Endodermal cell (in vitro differentiated cells): Measurements from ENCODE around the gene NANOS1. TPM values are rescaled to one million over a fixed set of nuclear protein-coding genes. Genes with fewer than 3 reads are reported as not detected.

Experiments used
- DNase-seq: peaks from one replicate; pipeline ENCODE4 v3.0.0-alpha.2; 2017
- H3K27ac ChIP-seq: 2 replicates; pipeline ENCODE4 v1.5.1; 2013; ENCODE audit warnings: mild to moderate bottlenecking, low read depth, low read length, moderate library complexity
- H3K27me3 ChIP-seq: 2 replicates; pipeline ENCODE4 v1.6.1; 2013; ENCODE audit warnings: mild to moderate bottlenecking, low read length, moderate library complexity; ENCODE audit not compliant: insufficient read depth, control insufficient read depth, poor library complexity, severe bottlenecking
- H3K36me3 ChIP-seq: 2 replicates; pipeline ENCODE4 v1.7.0; 2013; ENCODE audit warnings: mild to moderate bottlenecking, low read length, moderate library complexity; ENCODE audit not compliant: control insufficient read depth, insufficient read depth
- H3K4me1 ChIP-seq: one replicate; pipeline ENCODE4 v1.7.0; 2013; ENCODE audit warnings: low read length; ENCODE audit not compliant: control insufficient read depth, insufficient read depth
- H3K4me3 ChIP-seq: 2 replicates; pipeline ENCODE4 v1.5.1; 2013; ENCODE audit warnings: mild to moderate bottlenecking, low read length, moderate library complexity
- H3K9ac ChIP-seq: 2 replicates; pipeline ENCODE4 v1.6.1; 2013; ENCODE audit warnings: mild to moderate bottlenecking, low read length, moderate library complexity; ENCODE audit not compliant: poor library complexity, severe bottlenecking; ENCODE audit errors: extremely low read depth
- H3K9me3 ChIP-seq: 2 replicates; pipeline ENCODE4 v1.6.1; 2013; ENCODE audit warnings: mild to moderate bottlenecking, low read length, moderate library complexity; ENCODE audit not compliant: control insufficient read depth
- H3K27ac Mint-ChIP-seq: 2 replicates; pipeline ENCODE4 v1.8.0; 2020; ENCODE audit warnings: mixed read lengths
- H3K27me3 Mint-ChIP-seq: 2 replicates; pipeline ENCODE4 v1.8.0; 2021; ENCODE audit warnings: mild to moderate bottlenecking, mixed read lengths; ENCODE audit not compliant: insufficient read depth
- H3K36me3 Mint-ChIP-seq: 2 replicates; pipeline ENCODE4 v1.8.0; 2020; ENCODE audit warnings: low read depth, mixed read lengths
- H3K4me1 Mint-ChIP-seq: 2 replicates; pipeline ENCODE4 v1.8.0; 2020; ENCODE audit warnings: mixed read lengths
- H3K4me3 Mint-ChIP-seq: 2 replicates; pipeline ENCODE4 v1.8.0; 2020; ENCODE audit warnings: mild to moderate bottlenecking, moderate library complexity, mixed read lengths
- H3K9me3 Mint-ChIP-seq: 2 replicates; pipeline ENCODE4 v1.8.0; 2020; ENCODE audit warnings: mild to moderate bottlenecking, mixed read lengths
- CTCF ChIP-seq: fragments of 200-600 bp; sonication (generic); conservative IDR thresholded peaks from 2 replicates; pipeline ENCODE4 v1.5.0; 2021; ENCODE audit warnings: antibody characterized with exemption, mild to moderate bottlenecking
- WGBS, 2 experiments: methylation state at CpG; one replicate each; pipeline versions ENCODE4 v1.1.5 to v1.1.7; 2013; ENCODE audit warnings: missing lambda C conversion rate in 2 of 2, mixed read lengths in 1 of 2; ENCODE audit not compliant: insufficient coverage in 1 of 2, insufficient read length in 1 of 2; 5-methylcytosine and 5-hydroxymethylcytosine counted together
- total RNA-seq, 2 donors: library from RNA; stranded (reverse); fragmentation: NEBNext Ultra II Directional in 1 of 2; extraction: Animal tissue kit (Norgen Biotek cat#: 25700) in 1 of 2; gene quantifications; 2 replicates in 1 of 2; 3 replicates in 1 of 2; pipeline ENCODE4 v1.2.1, GENCODE V29; 2021

The NANOS1 gene
- total RNA-seq, 2 donors from 2014 or later = 0.71 to 1.7 TPM

GRCh38 chr10:118995739-118996138 lies 33.8 kb upstream of the NANOS1 start:
- Mint-ChIP-seq H3K36me3 (no peaks in the 10 kb centered on the region), H3K4me3 (no peak overlapping the region), H3K4me1 (no peaks in the 10 kb centered on the region), H3K27me3 (no peaks in the 10 kb centered on the region), H3K9me3 (no peaks in the 10 kb centered on the region), H3K27ac (no peak overlapping the region)
- no peaks in the 10 kb centered on the region for H3K27me3 ChIP-seq
- H3K4me1 ChIP-seq = no peaks in the 10 kb centered on the region
- TF ChIP-seq CTCF = no peak
- no peak overlapping the region for H3K9ac ChIP-seq
- WGBS, 2 experiments = 88 to 91% methylated on average over 7 to 10 of the region's 10 CpGs
- H3K36me3 ChIP-seq = no peaks in the 10 kb centered on the region
- H3K4me3 ChIP-seq = no peak overlapping the region
- no peaks in the 10 kb centered on the region for H3K9me3 ChIP-seq
- DNase-seq = no peak
- no peak overlapping the region for H3K27ac ChIP-seq

- 87 to 94% methylated on average over 2 of the region's 2 CpGs for WGBS, 2 experiments
- no peak overlapping the region for H3K4me3 Mint-ChIP-seq
Observed at GRCh38 chr10:118997379-118997778, 32.1 kb upstream of the NANOS1 start.

GRCh38 chr10:118998183-118998582 lies 31.3 kb upstream of the NANOS1 start:
- Mint-ChIP-seq H3K4me1 (no peaks in the 10 kb centered on the region), H3K36me3 (no peaks in the 10 kb centered on the region), H3K9me3 (no peaks in the 10 kb centered on the region), H3K4me3 (no peak overlapping the region), H3K27me3 (no peaks in the 10 kb centered on the region), H3K27ac (no peak overlapping the region)
- Histone ChIP-seq H3K36me3 (no peaks in the 10 kb centered on the region), H3K9me3 (no peaks in the 10 kb centered on the region), H3K27ac (no peak overlapping the region), H3K4me1 (no peaks in the 10 kb centered on the region), H3K27me3 (no peaks in the 10 kb centered on the region), H3K9ac (no peak overlapping the region), H3K4me3 (no peak overlapping the region)
- no peak for TF ChIP-seq CTCF
- 82 to 88% methylated on average over 5 of the region's 5 CpGs for WGBS, 2 experiments
- DNase-seq = no peak

More at GRCh38 chr10:118997379-118997778, 32.1 kb upstream of the NANOS1 start:
- Histone ChIP-seq H3K9me3 (no peaks in the 10 kb centered on the region), H3K27me3 (no peaks in the 10 kb centered on the region), H3K4me1 (no peaks in the 10 kb centered on the region), H3K9ac (no peak overlapping the region), H3K27ac (no peak overlapping the region), H3K36me3 (no peaks in the 10 kb centered on the region), H3K4me3 (no peak overlapping the region)
- Mint-ChIP-seq H3K27ac (no peak overlapping the region), H3K4me1 (no peaks in the 10 kb centered on the region), H3K27me3 (no peaks in the 10 kb centered on the region), H3K9me3 (no peaks in the 10 kb centered on the region), H3K36me3 (no peaks in the 10 kb centered on the region)
- DNase-seq = no peak
- TF ChIP-seq CTCF = no peak
